KOPT-K1 (cell line): Measurements from ENCODE around the gene LHPP.

Experiments
- H3K27ac ChIP-seq: fragments of 200-600 bp; sonication (generic); 2 replicates; pipeline ENCODE4 v1.5.1; 2016; ENCODE audit warnings: antibody characterized with exemption, mild to moderate bottlenecking, low read depth, low read length; ENCODE audit not compliant: poor library complexity, severe bottlenecking
- H3K36me3 ChIP-seq: fragments of 200-600 bp; sonication (generic); 2 replicates; pipeline ENCODE4 v1.5.1; 2017; ENCODE audit warnings: antibody characterized with exemption, mild to moderate bottlenecking, low read length, moderate library complexity; ENCODE audit not compliant: insufficient read depth
- H3K9me3 ChIP-seq: fragments of 200-600 bp; sonication (generic); 2 replicates; pipeline ENCODE4 v1.5.1; 2017; ENCODE audit warnings: antibody characterized with exemption, low read length, mild to moderate bottlenecking; ENCODE audit not compliant: insufficient read depth, poor library complexity, severe bottlenecking

The LHPP gene

GRCh38 chr10:124650263-124650662 lies 188.6 kb downstream of the LHPP start:
- Histone ChIP-seq H3K9me3 (no peaks in the 10 kb centered on the region), H3K27ac (peak overlapping the region; percentile 97), H3K36me3 (0 out of 2 replicates have a peak, but pooled peaks cover 2% of the 10 kb centered on the region)

- Histone ChIP-seq H3K36me3 (0 out of 2 replicates have a peak, but pooled peaks cover 8% of the 10 kb centered on the region), H3K27ac (peak overlapping the region; percentile 97)
These were observed 189.3 kb downstream of the LHPP start for GRCh38 chr10:124650820-124651401.

DNA sequence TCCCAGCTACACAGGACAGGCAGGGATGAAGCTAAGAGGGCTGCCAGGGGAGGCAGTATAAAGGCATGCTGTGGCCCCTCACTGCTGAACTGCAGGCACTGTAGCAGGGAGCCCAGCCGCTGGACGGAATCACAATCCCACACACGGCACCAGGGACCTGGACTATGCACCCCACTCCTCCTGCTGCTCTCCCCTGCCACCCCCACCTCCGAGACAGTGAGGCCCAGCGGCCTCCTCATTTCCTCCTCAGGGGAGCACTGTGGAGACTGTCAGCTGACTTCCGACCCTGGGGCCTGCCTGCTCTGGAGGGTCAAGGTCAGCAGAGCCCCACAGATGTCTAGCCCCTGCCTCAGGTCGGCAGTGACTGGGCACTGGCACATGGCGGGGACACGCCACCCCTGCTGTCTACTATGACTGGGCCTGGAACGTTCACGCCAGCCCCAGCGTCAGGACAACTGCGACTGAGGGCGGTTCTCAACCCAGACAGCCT lies 189.8 kb downstream of the LHPP start:
- Histone ChIP-seq H3K36me3 (0 out of 2 replicates have a peak, but pooled peaks cover 10% of the 10 kb centered on the region), H3K27ac (peak overlapping the region; percentile 97), H3K9me3 (no peaks in the 10 kb centered on the region)

More at GRCh38 chr10:124650820-124651401, 189.3 kb downstream of the LHPP start:
- H3K9me3 ChIP-seq, result no peaks in the 10 kb centered on the region

- peak overlapping the region; percentile 97 for H3K27ac ChIP-seq
- no peaks in the 10 kb centered on the region for H3K9me3 ChIP-seq
- 0 out of 2 replicates have a peak, but pooled peaks cover 10% of the 10 kb centered on the region for H3K36me3 ChIP-seq
These were observed 190.6 kb downstream of the LHPP start for GRCh38 chr10:124652200-124652599.

DNA sequence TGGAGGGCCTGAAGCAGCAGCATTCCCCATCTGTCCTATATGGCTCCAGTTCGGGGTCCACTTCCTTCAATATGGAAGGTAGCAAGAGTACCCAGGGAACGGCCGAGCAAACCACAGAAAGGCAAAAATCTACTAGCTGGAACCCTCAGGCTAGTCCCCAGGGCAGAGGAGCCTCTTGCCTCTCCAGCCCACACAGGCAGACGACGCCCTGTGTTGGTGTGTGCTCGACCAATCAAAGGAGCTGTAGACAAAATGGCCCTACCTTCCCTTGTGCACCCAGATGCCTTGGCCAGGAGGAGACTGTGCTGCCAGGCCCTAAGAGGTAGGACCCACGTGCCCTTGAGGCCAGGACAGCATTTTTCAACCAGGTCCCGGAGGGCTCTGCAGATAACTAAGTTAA lies 191.1 kb downstream of the LHPP start:
- peak overlapping the region; percentile 97 for H3K27ac ChIP-seq
- H3K36me3 ChIP-seq, result 0 out of 2 replicates have a peak, but pooled peaks cover 10% of the 10 kb centered on the region
- H3K9me3 ChIP-seq, result no peaks in the 10 kb centered on the region

DNA sequence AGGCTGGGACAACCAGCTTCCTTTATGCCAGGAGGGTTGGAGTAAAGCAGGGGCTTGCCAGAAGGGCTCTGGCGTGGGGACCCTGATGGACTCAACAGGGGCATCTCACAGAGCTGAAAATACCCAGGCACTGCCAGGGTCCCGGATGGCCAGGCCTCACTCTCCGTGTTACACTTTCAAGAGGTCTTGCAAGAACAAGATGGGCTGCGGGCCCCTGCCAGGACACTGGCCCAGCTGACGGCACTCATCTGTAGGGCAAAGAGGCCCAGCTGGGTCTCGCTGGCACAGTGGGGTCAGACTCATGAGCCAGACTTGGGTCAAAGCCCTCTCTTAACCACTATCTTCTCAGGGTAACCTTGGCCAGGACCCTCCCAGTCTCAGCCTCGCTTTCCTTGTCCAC lies 191.7 kb downstream of the LHPP start:
- peak overlapping the region; percentile 97 for H3K27ac ChIP-seq
- no peaks in the 10 kb centered on the region for H3K9me3 ChIP-seq
- H3K36me3 ChIP-seq, result 0 out of 2 replicates have a peak, but pooled peaks cover 10% of the 10 kb centered on the region

DNA sequence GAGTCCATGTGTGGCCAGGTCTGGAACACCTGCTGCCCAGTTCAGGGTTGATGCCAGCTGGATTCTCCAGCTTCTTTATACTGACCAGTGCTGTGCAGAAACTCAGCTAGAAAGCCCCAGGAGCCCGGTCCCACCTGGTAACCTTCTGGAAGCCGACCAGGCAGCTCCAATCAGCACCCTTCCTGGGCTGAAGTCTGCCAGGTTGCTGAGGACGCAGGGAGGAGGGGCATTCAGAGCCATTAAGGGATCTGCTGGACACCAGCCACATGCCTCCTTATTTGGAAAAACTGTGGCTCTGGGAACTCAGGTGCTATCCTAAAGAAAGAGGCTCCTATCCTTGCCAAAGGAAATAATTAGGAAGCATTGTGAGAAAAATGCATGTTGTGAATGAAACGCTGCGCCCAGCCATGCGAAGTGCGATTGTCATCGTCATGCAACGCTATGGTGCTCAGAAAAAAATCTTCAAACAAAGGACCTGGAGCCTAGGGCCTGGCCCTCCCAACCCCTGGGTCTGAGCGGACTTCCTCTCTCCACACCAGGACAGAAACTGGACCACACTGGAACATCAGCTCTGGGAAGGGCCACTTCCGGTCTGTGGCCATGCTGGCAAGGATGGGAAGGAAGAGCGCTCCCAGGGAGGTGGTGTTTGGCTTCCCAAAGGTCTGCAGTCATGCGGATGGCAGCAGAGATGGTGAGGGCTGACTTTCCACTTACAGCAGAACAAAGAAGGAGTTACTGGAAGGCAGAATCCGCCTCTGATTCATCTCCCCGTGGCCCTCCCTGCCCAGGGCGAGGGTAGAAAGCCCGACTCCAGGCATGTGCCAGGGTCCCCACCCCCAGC lies 192.4 kb downstream of the LHPP start:
- Histone ChIP-seq H3K9me3 (no peaks in the 10 kb centered on the region), H3K36me3 (0 out of 2 replicates have a peak, but pooled peaks cover 10% of the 10 kb centered on the region), H3K27ac (peak overlapping the region; percentile 70)

DNA sequence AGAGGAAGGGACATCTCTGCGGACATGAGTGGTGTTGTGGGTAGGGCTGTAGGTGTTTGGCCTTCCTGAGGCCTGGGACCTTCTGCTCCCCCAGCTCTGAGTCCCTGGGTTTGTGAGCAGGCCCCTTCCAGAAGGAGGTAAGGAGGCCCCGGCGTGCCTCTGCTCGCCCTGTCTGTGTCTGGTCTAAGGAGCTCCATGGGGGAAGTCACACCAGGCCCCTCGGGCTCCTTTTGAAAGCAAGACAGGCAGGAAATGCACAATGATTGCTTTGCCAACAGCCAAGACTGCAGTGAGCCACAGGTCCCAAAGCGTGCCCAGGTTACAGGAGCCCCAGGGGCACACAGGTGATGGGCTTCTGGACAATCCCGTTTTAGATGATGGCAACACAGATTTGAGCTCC lies 193.1 kb downstream of the LHPP start:
- H3K27ac ChIP-seq, result peak overlapping the region; percentile 70
- 0 out of 2 replicates have a peak, but pooled peaks cover 10% of the 10 kb centered on the region for H3K36me3 ChIP-seq
- H3K9me3 ChIP-seq, result no peaks in the 10 kb centered on the region

DNA sequence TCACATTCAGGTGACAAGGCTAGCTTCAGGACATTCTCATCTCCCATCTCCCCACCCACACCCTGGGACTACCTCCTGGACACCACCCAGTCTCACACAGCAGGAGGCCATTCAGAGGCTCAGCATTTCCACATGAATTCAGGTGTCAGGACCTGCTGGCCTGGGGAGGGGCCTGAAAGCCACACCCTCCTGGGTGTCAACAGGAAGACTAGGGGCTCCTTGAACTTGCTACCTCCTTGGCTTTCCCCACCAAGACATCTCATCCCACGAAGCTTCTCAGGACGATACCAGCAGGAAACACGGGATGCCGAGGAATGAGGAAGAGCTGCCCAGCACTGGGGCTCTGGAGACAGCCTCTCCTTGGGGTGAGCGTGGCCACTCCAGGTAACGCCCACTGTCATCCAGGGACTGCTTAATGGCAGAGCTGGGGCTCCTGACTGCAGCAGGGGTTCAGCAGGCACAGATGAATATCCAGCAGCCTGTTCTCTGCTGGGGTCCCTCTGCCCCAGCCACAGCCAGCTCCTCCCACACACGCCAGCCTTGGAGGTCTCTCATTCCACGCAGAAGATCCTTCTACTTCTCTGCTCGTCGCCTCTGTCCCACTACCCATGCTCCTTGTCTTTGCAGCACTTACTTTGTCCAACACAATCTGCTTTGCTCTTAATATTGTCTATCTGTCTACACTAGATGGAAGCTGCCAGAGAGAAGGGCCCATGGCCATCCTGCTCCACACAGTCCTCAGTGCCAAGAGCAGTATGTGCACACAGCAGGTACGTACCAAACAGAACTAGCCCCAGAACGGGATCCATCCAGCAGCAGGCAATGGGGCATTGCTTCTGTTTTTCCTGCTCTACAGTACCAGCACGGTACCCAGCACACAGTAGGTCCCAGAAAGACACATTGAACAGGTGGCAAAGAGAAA lies 193.8 kb downstream of the LHPP start:
- no peaks in the 10 kb centered on the region for H3K9me3 ChIP-seq
- H3K36me3 ChIP-seq, result 0 out of 2 replicates have a peak, but pooled peaks cover 10% of the 10 kb centered on the region
- H3K27ac ChIP-seq, result peak overlapping the region; percentile 70

- Histone ChIP-seq H3K36me3 (0 out of 2 replicates have a peak, but pooled peaks cover 13% of the 10 kb centered on the region), H3K9me3 (no peaks in the 10 kb centered on the region), H3K27ac (peak overlapping the region; percentile 70)
These were observed 194.5 kb downstream of the LHPP start for GRCh38 chr10:124656113-124656490.

GRCh38 chr10:124656541-124656940 lies 194.9 kb downstream of the LHPP start:
- no peaks in the 10 kb centered on the region for H3K9me3 ChIP-seq
- H3K36me3 ChIP-seq, result 0 out of 2 replicates have a peak, but pooled peaks cover 14% of the 10 kb centered on the region
- H3K27ac ChIP-seq, result peak overlapping the region; percentile 70

GRCh38 chr10:124657806-124658205 lies 196.2 kb downstream of the LHPP start:
- peaks cover 19% of the 10 kb centered on the region; the same call in 1 of the 2 replicates for H3K36me3 ChIP-seq
- H3K27ac ChIP-seq, result peak overlapping the region; percentile 52
- no peaks in the 10 kb centered on the region for H3K9me3 ChIP-seq

DNA sequence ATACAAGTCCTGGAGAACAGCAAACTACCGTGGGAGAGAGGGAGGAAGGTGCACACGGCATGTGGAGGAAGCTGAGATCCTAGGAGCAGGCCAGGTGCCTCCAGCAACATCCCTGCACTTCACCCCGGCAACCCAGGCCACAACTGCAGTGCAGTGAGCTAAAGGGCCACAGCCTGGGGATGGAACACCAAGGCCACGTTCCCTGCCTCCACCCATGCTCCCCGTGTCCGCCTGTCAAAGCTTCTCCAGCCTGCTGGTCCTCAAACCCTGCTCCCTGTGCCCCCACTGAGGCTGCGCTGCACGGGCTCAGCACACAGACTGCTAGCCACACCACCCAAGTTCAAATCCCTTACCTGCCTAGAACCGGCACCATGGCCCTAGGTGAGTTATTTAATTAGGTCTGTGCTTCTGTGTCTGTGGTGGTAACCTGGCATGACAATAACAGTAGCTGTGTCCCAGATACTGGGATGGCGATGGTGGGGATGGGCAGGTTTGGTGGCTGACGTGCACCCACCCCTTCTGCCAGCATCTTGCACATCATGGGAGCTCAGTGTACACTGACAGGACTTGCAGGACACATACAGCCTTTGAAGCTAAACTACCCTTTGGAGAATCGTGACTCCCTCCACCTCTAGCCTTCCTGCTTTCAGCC lies 197.1 kb downstream of the LHPP start:
- Histone ChIP-seq H3K27ac (peak overlapping the region; percentile 52), H3K36me3 (peaks cover 28% of the 10 kb centered on the region), H3K9me3 (no peaks in the 10 kb centered on the region)

- H3K9me3 ChIP-seq, result no peaks in the 10 kb centered on the region
- peaks cover 32% of the 10 kb centered on the region for H3K36me3 ChIP-seq
- H3K27ac ChIP-seq, result peak overlapping the region; percentile 52
These were observed 197.8 kb downstream of the LHPP start for GRCh38 chr10:124659380-124659779.
